Keratinocyte (primary cell): ENCODE measurements around the gene DEPDC4.

ENCODE experiments used
- EZH2 ChIP-seq: IDR thresholded peaks from one replicate; pipeline ENCODE4 v1.6.1; 2012; ENCODE audit warnings: inconsistent platforms, mild to moderate bottlenecking, low read length, moderate library complexity
- TF ChIP-seq, protein P1 (sequence below), 3 experiments: IDR thresholded peaks in 1 of 3; conservative IDR thresholded peaks in 1 of 3; optimal IDR thresholded peaks in 1 of 3; 2 replicates in 2 of 3; 3 replicates in 1 of 3; pipeline versions ENCODE3 to v1.5.1; 2011; ENCODE audit warnings: low read length in 3 of 3, mild to moderate bottlenecking in 3 of 3, moderate library complexity in 2 of 3, control low read depth in 1 of 3, inconsistent platforms in 1 of 3; ENCODE audit not compliant: insufficient read depth in 2 of 3; ENCODE audit errors: extremely low read depth in 1 of 3

DNA sequence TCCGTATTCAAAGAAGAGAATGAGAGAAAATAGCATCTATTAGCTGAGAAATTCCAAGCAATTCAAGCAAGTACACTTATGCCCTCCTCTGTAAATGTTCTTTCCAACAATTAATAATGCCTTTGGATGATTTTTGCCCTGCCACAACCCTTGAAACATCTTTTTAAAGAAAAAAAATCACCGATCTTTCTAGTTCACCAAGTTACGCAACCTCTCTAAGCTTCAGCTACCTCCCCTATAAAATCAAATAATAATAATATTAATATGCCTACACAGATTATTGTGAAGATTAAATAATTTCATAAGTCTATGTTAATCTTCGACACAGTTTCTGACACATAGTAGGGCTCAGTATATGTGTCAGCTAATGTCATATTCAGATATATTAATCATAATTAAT is 19.1 kb downstream of the DEPDC4 start:
- TF ChIP-seq, protein P1, sequence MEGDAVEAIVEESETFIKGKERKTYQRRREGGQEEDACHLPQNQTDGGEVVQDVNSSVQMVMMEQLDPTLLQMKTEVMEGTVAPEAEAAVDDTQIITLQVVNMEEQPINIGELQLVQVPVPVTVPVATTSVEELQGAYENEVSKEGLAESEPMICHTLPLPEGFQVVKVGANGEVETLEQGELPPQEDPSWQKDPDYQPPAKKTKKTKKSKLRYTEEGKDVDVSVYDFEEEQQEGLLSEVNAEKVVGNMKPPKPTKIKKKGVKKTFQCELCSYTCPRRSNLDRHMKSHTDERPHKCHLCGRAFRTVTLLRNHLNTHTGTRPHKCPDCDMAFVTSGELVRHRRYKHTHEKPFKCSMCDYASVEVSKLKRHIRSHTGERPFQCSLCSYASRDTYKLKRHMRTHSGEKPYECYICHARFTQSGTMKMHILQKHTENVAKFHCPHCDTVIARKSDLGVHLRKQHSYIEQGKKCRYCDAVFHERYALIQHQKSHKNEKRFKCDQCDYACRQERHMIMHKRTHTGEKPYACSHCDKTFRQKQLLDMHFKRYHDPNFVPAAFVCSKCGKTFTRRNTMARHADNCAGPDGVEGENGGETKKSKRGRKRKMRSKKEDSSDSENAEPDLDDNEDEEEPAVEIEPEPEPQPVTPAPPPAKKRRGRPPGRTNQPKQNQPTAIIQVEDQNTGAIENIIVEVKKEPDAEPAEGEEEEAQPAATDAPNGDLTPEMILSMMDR (optimal IDR thresholded peaks at IDR 0.05 in 1 of 3, IDR thresholded peaks at IDR 0.05 in 1 of 3, conservative IDR thresholded peaks at IDR 0.05 in 1 of 3; ENCODE audit: extremely low read depth in 1 of 3, insufficient read depth in 2 of 3, low read length in 3 of 3), result no peak
- TF ChIP-seq EZH2, result no peak
